Measurements from ENCODE around the gene AP1S1.

The AP1S1 gene

GRCh38 chr7:101205901-101206664 lies 51.8 kb downstream of the AP1S1 start:
- no peaks in the 10 kb centered on the region; the same call in 1 of the 2 replicates for H3K27me3 ChIP-seq (ENCODE audit: insufficient read depth, low read length)
- no peaks in the 10 kb centered on the region for H4K20me1 ChIP-seq (ENCODE audit: insufficient read depth, low read length)
- no peak for TF ChIP-seq EZH2 (IDR thresholded peaks at IDR 0.05; ENCODE audit: borderline replicate concordance, low read length)
- TF ChIP-seq, protein P1, sequence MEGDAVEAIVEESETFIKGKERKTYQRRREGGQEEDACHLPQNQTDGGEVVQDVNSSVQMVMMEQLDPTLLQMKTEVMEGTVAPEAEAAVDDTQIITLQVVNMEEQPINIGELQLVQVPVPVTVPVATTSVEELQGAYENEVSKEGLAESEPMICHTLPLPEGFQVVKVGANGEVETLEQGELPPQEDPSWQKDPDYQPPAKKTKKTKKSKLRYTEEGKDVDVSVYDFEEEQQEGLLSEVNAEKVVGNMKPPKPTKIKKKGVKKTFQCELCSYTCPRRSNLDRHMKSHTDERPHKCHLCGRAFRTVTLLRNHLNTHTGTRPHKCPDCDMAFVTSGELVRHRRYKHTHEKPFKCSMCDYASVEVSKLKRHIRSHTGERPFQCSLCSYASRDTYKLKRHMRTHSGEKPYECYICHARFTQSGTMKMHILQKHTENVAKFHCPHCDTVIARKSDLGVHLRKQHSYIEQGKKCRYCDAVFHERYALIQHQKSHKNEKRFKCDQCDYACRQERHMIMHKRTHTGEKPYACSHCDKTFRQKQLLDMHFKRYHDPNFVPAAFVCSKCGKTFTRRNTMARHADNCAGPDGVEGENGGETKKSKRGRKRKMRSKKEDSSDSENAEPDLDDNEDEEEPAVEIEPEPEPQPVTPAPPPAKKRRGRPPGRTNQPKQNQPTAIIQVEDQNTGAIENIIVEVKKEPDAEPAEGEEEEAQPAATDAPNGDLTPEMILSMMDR (IDR thresholded peaks at IDR 0.05; ENCODE audit: low read length), result no peak
- H3K4me1 ChIP-seq (ENCODE audit: insufficient read depth, low read length, severe bottlenecking), result peaks cover 10% of the 10 kb centered on the region
- H3K4me3 ChIP-seq (ENCODE audit: low read depth, low read length, poor library complexity, severe bottlenecking), result no peak overlapping the region
- no peak overlapping the region for H3K9ac ChIP-seq (ENCODE audit: low read length)
- no peak overlapping the region for H2AFZ ChIP-seq (ENCODE audit: low read length)
- no peaks in the 10 kb centered on the region for H3F3A ChIP-seq (ENCODE audit: insufficient read depth, low read length)
- no peak overlapping the region for H3K27ac ChIP-seq (ENCODE audit: low read depth, low read length, poor library complexity, severe bottlenecking)
- H3K4me2 ChIP-seq (ENCODE audit: low read length), result no peak overlapping the region
- H3K9me3 ChIP-seq (ENCODE audit: low read length), result no peaks in the 10 kb centered on the region
- H3K9me2 ChIP-seq (ENCODE audit: low read depth, low read length), result no peaks in the 10 kb centered on the region
- no peaks in the 10 kb centered on the region for H3K79me2 ChIP-seq (ENCODE audit: insufficient read depth, low read length)
- no peaks in the 10 kb centered on the region for H3K36me3 ChIP-seq (ENCODE audit: insufficient read depth, low read length)

- Histone ChIP-seq H2AFZ (ENCODE audit: low read length) (no peak overlapping the region), H3K4me2 (ENCODE audit: low read length) (no peak overlapping the region), H3F3A (ENCODE audit: insufficient read depth, low read length) (no peaks in the 10 kb centered on the region), H3K9ac (ENCODE audit: low read length) (no peak overlapping the region), H3K9me3 (ENCODE audit: low read length) (no peaks in the 10 kb centered on the region), H3K27me3 (ENCODE audit: insufficient read depth, low read length) (no peaks in the 10 kb centered on the region; the same call in 1 of the 2 replicates), H3K4me3 (ENCODE audit: low read depth, low read length, poor library complexity, severe bottlenecking) (no peak overlapping the region), H4K20me1 (ENCODE audit: insufficient read depth, low read length) (no peaks in the 10 kb centered on the region), H3K4me1 (ENCODE audit: insufficient read depth, low read length, severe bottlenecking) (peaks cover 10% of the 10 kb centered on the region), H3K9me2 (ENCODE audit: low read depth, low read length) (no peaks in the 10 kb centered on the region), H3K27ac (ENCODE audit: low read depth, low read length, poor library complexity, severe bottlenecking) (no peak overlapping the region), H3K79me2 (ENCODE audit: insufficient read depth, low read length) (no peaks in the 10 kb centered on the region), H3K36me3 (ENCODE audit: insufficient read depth, low read length) (no peaks in the 10 kb centered on the region)
- TF ChIP-seq, protein P1 (IDR thresholded peaks at IDR 0.05; ENCODE audit: low read length), result no peak
- no peak for TF ChIP-seq EZH2 (IDR thresholded peaks at IDR 0.05; ENCODE audit: borderline replicate concordance, low read length)
Measured at GRCh38 chr7:101206665-101207042, 52.4 kb downstream of the AP1S1 start.

DNA sequence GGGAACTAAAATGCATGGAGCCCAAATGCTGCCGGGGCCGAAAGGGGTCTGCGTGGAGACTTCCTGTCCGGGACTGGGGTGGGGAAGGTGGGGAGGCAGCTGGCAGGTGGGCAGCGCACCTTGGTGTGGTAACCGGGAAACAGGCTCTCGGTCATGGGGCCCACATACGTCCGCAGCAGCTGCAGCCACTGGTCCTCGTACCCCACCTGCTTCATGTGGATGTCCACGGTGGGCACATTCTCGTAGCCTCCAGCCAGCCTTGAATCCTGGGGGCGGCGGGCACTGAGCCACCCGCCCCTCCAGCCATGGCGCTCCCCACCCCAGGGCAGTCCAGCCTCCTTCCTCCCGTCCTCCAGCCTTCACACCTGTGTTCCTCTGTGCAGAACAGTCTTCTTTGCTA lies 53.2 kb downstream of the AP1S1 start:
- Histone ChIP-seq H3K9me2 (ENCODE audit: low read depth, low read length) (no peaks in the 10 kb centered on the region), H3K4me2 (ENCODE audit: low read length) (no peak overlapping the region), H3K79me2 (ENCODE audit: insufficient read depth, low read length) (no peaks in the 10 kb centered on the region), H3K4me1 (ENCODE audit: insufficient read depth, low read length, severe bottlenecking) (peaks cover 10% of the 10 kb centered on the region), H3K4me3 (ENCODE audit: low read depth, low read length, poor library complexity, severe bottlenecking) (no peak overlapping the region), H3K9me3 (ENCODE audit: low read length) (no peaks in the 10 kb centered on the region), H3K27me3 (ENCODE audit: insufficient read depth, low read length) (no peaks in the 10 kb centered on the region; the same call in 1 of the 2 replicates), H3K36me3 (ENCODE audit: insufficient read depth, low read length) (no peaks in the 10 kb centered on the region), H2AFZ (ENCODE audit: low read length) (no peak overlapping the region), H3K27ac (ENCODE audit: low read depth, low read length, poor library complexity, severe bottlenecking) (no peak overlapping the region), H3F3A (ENCODE audit: insufficient read depth, low read length) (no peaks in the 10 kb centered on the region), H4K20me1 (ENCODE audit: insufficient read depth, low read length) (no peaks in the 10 kb centered on the region), H3K9ac (ENCODE audit: low read length) (no peak overlapping the region)
- TF ChIP-seq, protein P1 (IDR thresholded peaks at IDR 0.05; ENCODE audit: low read length), result no peak
- no peak for TF ChIP-seq EZH2 (IDR thresholded peaks at IDR 0.05; ENCODE audit: borderline replicate concordance, low read length)

Measured in OCI-LY1 (cell line).